ENCODE results near the gene COBL.

- TF ChIP-seq CTCF (IDR thresholded peaks at IDR 0.05) (no peak), POLR2AphosphoS5 (IDR thresholded peaks at IDR 0.05) (no peak), EP300 (IDR thresholded peaks at IDR 0.05) (no peak), POLR2A (IDR thresholded peaks at IDR 0.05) (no peak)
Measured at GRCh38 chr7:51246258-51247245, 70.1 kb downstream of the COBL start.
